Measurements from ENCODE around the gene ARVCF.

GRCh38 chr22:20040327-20041200, 23.9 kb upstream of the ARVCF start:
- TF ChIP-seq CTCF (IDR thresholded peaks at IDR 0.05) = no peak
- no peak for TF ChIP-seq POLR2A (IDR thresholded peaks at IDR 0.05)
- TF ChIP-seq POLR2AphosphoS5 (IDR thresholded peaks at IDR 0.05) = no peak
- no peak for TF ChIP-seq EP300 (IDR thresholded peaks at IDR 0.05)
